RWPE2 (cell line): ENCODE results near the gene NDUFV1.
"Not testable (repeated sequence)": the region's sequence is repeated elsewhere in the genome, so short reads cannot be mapped to it uniquely, and the experiment has no call there.

ENCODE experiments used
- ATAC-seq: fragments of 200-7000 bp; cut with Tn5 transposase; 3 replicates; pipeline ENCODE4 v1.9.1; 2021; ENCODE audit warnings: low read depth
- DNase-seq: peaks from one replicate; pipeline ENCODE4 v3.0.0-alpha.2; 2020; ENCODE audit warnings: low spot score
- H3K27ac ChIP-seq: fragments of 450-650 bp; 2 replicates; pipeline ENCODE4 v1.5.1; 2017; ENCODE audit warnings: mild to moderate bottlenecking; ENCODE audit not compliant: poor library complexity, severe bottlenecking
- H3K27me3 ChIP-seq: fragments of 250-450 bp; sonication (Bioruptor Pico); 2 replicates; pipeline ENCODE4 v1.5.1; 2021; ENCODE audit warnings: mild to moderate bottlenecking, moderate library complexity; ENCODE audit not compliant: insufficient read depth, poor library complexity, severe bottlenecking
- H3K36me3 ChIP-seq: fragments of 250-450 bp; sonication (Bioruptor Pico); 2 replicates; pipeline ENCODE4 v1.5.1; 2020; ENCODE audit warnings: low read depth, mild to moderate bottlenecking, moderate library complexity
- H3K4me1 ChIP-seq: fragments of 250-450 bp; sonication (Bioruptor Pico); 2 replicates; pipeline ENCODE4 v1.5.1; 2021; ENCODE audit warnings: mild to moderate bottlenecking, moderate library complexity; ENCODE audit not compliant: insufficient read depth, poor library complexity, severe bottlenecking
- H3K4me3 ChIP-seq: fragments of 250-450 bp; sonication (Bioruptor Pico); 2 replicates; pipeline ENCODE4 v1.5.1; 2021; ENCODE audit warnings: mild to moderate bottlenecking, moderate library complexity; ENCODE audit not compliant: severe bottlenecking
- H3K9me3 ChIP-seq: fragments of 250-450 bp; sonication (Bioruptor Pico); 2 replicates; pipeline ENCODE4 v1.5.1; 2021; ENCODE audit warnings: mild to moderate bottlenecking, moderate library complexity; ENCODE audit not compliant: severe bottlenecking
- CTCF ChIP-seq: fragments of 450-650 bp; IDR thresholded peaks from one replicate; pipeline ENCODE4 v1.5.1; 2017; ENCODE audit warnings: mild to moderate bottlenecking, moderate library complexity; ENCODE audit not compliant: poor library complexity, severe bottlenecking

The NDUFV1 gene

GRCh38 chr11:67619683-67620618 is 13.2 kb downstream of the NDUFV1 start:
- not testable (repeated sequence) for DNase-seq, H3K27ac ChIP-seq, H3K27me3 ChIP-seq, ATAC-seq, H3K9me3 ChIP-seq, H3K36me3 ChIP-seq, H3K4me3 ChIP-seq, H3K4me1 ChIP-seq

- not testable (repeated sequence) for H3K9me3 ChIP-seq, H3K4me1 ChIP-seq, H3K4me3 ChIP-seq, H3K36me3 ChIP-seq, H3K27ac ChIP-seq, DNase-seq, H3K27me3 ChIP-seq, ATAC-seq
Measured at GRCh38 chr11:67620621-67621020, 13.9 kb downstream of the NDUFV1 start.

- H3K36me3 ChIP-seq, ATAC-seq, DNase-seq, H3K9me3 ChIP-seq, H3K4me1 ChIP-seq, H3K27ac ChIP-seq, H3K27me3 ChIP-seq, H3K4me3 ChIP-seq: not testable (repeated sequence)
Measured at GRCh38 chr11:67621928-67622327, 15.2 kb downstream of the NDUFV1 start.

GRCh38 chr11:67622905-67623304 is 16.2 kb downstream of the NDUFV1 start:
- not testable (repeated sequence) for DNase-seq, H3K27ac ChIP-seq, H3K27me3 ChIP-seq, H3K36me3 ChIP-seq, ATAC-seq, H3K4me1 ChIP-seq, H3K4me3 ChIP-seq, H3K9me3 ChIP-seq

GRCh38 chr11:67623795-67624194 is 17.1 kb downstream of the NDUFV1 start:
- not testable (repeated sequence) for H3K27me3 ChIP-seq, H3K9me3 ChIP-seq, DNase-seq, H3K4me3 ChIP-seq, ATAC-seq, H3K27ac ChIP-seq, H3K4me1 ChIP-seq, H3K36me3 ChIP-seq

- not testable (repeated sequence) for H3K27me3 ChIP-seq, DNase-seq, H3K9me3 ChIP-seq, H3K4me3 ChIP-seq, H3K27ac ChIP-seq, H3K36me3 ChIP-seq, H3K4me1 ChIP-seq, ATAC-seq
Measured at GRCh38 chr11:67626131-67626833, 19.5 kb downstream of the NDUFV1 start.

GRCh38 chr11:67626970-67627369 is 20.2 kb downstream of the NDUFV1 start:
- DNase-seq, result no peak
- Histone ChIP-seq H3K27me3 (no peaks in the 10 kb centered on the region), H3K27ac (no peak overlapping the region), H3K4me1 (no peaks in the 10 kb centered on the region), H3K9me3 (no peaks in the 10 kb centered on the region), H3K36me3 (no peaks in the 10 kb centered on the region), H3K4me3 (no peak overlapping the region)
- ATAC-seq, result no peak
- TF ChIP-seq CTCF, result no peak
